PC-3 (cell line): ENCODE results near the gene FAM151A.

Source experiments
- CTCF ChIP-seq: fragments of 300-600 bp; sonication (generic); conservative IDR thresholded peaks from 2 replicates; pipeline ENCODE4 v1.5.1; 2017; ENCODE audit warnings: antibody characterized with exemption, low read depth, mild to moderate bottlenecking, low read length
- EZH2 ChIP-seq: fragments of 300-600 bp; sonication (generic); IDR thresholded peaks from one replicate; pipeline ENCODE4 v1.6.1; 2017; ENCODE audit warnings: antibody characterized with exemption, mild to moderate bottlenecking, low read length; ENCODE audit not compliant: unreplicated experiment
- EZH2phosphoT487 ChIP-seq: fragments of 300-600 bp; sonication (generic); IDR thresholded peaks from 2 replicates; pipeline ENCODE4 v1.6.1; 2018; ENCODE audit warnings: mild to moderate bottlenecking, antibody characterized with exemption, low read length, borderline replicate concordance

GRCh38 chr1:54579337-54579781 lies 44.0 kb downstream of the FAM151A start:
- TF ChIP-seq CTCF (no peak), EZH2phosphoT487 (no peak), EZH2 (no peak)
